SU-DHL-6 (cell line): Measurements from ENCODE around the gene MTCP1.

Experiments used
- H2AFZ ChIP-seq: fragments of 200-600 bp; sonication (generic); 2 replicates; pipeline ENCODE4 v1.6.1; 2014; ENCODE audit warnings: low read depth, mild to moderate bottlenecking, moderate library complexity, mixed read lengths, antibody characterized with exemption, low read length; ENCODE audit not compliant: severe bottlenecking
- H3F3A ChIP-seq: fragments of 200-600 bp; shearing (Covaris generic); 2 replicates; pipeline ENCODE4 v1.6.0; 2016; ENCODE audit warnings: antibody characterized with exemption, mild to moderate bottlenecking; ENCODE audit not compliant: insufficient read depth
- H3K27ac ChIP-seq: fragments of 200-600 bp; sonication (generic); 2 replicates; pipeline ENCODE4 v1.5.1; 2016; ENCODE audit warnings: low read depth, mild to moderate bottlenecking, low read length, moderate library complexity, mixed read lengths
- H3K27me3 ChIP-seq: fragments of 200-600 bp; sonication (generic), shearing (Covaris generic); 2 replicates; pipeline ENCODE4 v1.6.0; 2014; ENCODE audit warnings: mild to moderate bottlenecking, low read length
- H3K36me3 ChIP-seq: fragments of 200-600 bp; sonication (generic); 2 replicates; pipeline ENCODE4 v1.6.1; 2014; ENCODE audit warnings: mild to moderate bottlenecking, low read length, mixed read lengths
- H3K4me2 ChIP-seq: fragments of 300-600, 200-600 bp; shearing (Covaris generic), sonication (generic); 2 replicates; pipeline ENCODE4 v1.6.0; 2014; ENCODE audit warnings: low read length, low read depth, mild to moderate bottlenecking; ENCODE audit not compliant: poor library complexity, severe bottlenecking
- H3K4me3 ChIP-seq: fragments of 200-600 bp; sonication (generic); 2 replicates; pipeline ENCODE4 v1.5.1; 2014; ENCODE audit warnings: antibody characterized with exemption, low read length, mild to moderate bottlenecking, mixed read lengths; ENCODE audit not compliant: insufficient read depth, poor library complexity, severe bottlenecking
- H3K79me2 ChIP-seq: fragments of 200-600 bp; sonication (generic); 2 replicates; pipeline ENCODE4 v1.6.1; 2014; ENCODE audit warnings: mild to moderate bottlenecking, low read length, moderate library complexity; ENCODE audit not compliant: insufficient read depth
- H3K9ac ChIP-seq: fragments of 200-600 bp; sonication (generic); 2 replicates; pipeline ENCODE4 v1.7.0; 2014; ENCODE audit warnings: mild to moderate bottlenecking, low read length
- H3K9me2 ChIP-seq: fragments of 200-600 bp; sonication (generic); replicated peaks from 2 replicates; pipeline ENCODE4 v1.6.1; 2014; ENCODE audit warnings: low read length; ENCODE audit not compliant: insufficient read depth
- H3K9me3 ChIP-seq: fragments of 200-600 bp; sonication (generic); 2 replicates; pipeline ENCODE4 v1.6.1; 2014; ENCODE audit warnings: low read length, mixed read lengths; ENCODE audit not compliant: insufficient read depth
- H4K20me1 ChIP-seq: fragments of 200-600 bp; sonication (generic); 2 replicates; pipeline ENCODE4 v1.6.1; 2014; ENCODE audit warnings: low read depth, mild to moderate bottlenecking, antibody characterized with exemption, low read length, moderate library complexity, mixed read lengths
- EZH2phosphoT487 ChIP-seq: fragments of 200-600 bp; sonication (generic), shearing (Covaris generic); conservative IDR thresholded peaks from 2 replicates; pipeline ENCODE4 v1.6.1; 2018; ENCODE audit warnings: mild to moderate bottlenecking, antibody characterized with exemption, low read length, moderate library complexity, mixed read lengths
- TF ChIP-seq, protein P1 (sequence below): fragments of 200-600 bp; sonication (generic); IDR thresholded peaks from one replicate; pipeline ENCODE4 v1.5.1; 2017; ENCODE audit warnings: antibody characterized with exemption, mild to moderate bottlenecking, low read length, moderate library complexity; ENCODE audit not compliant: insufficient read depth, poor library complexity, severe bottlenecking

Gene MTCP1

DNA sequence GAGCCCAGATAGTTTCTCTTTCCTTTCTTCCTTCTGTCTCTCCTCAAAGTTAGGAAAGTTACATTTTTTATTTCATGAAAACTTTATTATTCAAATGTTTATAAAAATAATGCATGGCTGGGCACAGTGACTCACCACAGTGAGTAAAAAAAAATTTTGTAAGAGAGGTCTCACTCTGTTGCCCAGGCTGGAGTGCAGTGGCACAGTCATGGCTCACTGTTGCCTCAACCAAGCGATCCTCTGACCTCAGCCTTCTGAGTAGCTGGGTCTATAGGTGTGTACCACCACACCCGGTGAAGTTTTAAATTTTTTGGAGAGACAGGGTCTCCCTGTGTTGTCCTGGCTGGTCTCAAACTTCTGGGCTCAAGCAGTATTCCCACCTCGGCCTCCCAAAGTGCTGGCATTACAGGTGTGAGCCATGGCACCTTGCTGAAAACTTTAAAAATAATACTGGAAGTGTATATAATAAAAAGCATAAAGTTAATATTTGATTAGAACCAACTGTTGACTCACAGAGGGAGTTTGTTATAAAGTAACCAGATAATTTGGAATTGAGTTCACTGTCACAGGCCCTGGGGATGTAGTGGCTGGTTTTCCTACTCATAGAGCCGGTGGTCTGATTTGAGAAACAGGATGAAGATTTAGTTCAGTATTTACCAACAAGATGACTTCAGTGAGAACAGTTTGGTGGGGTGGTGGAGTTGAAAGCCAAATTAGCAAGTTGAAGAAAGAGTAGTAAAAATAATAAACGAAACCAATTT lies 18.0 kb downstream of the MTCP1 start:
- H3K4me2 ChIP-seq, result no peak overlapping the region

DNA sequence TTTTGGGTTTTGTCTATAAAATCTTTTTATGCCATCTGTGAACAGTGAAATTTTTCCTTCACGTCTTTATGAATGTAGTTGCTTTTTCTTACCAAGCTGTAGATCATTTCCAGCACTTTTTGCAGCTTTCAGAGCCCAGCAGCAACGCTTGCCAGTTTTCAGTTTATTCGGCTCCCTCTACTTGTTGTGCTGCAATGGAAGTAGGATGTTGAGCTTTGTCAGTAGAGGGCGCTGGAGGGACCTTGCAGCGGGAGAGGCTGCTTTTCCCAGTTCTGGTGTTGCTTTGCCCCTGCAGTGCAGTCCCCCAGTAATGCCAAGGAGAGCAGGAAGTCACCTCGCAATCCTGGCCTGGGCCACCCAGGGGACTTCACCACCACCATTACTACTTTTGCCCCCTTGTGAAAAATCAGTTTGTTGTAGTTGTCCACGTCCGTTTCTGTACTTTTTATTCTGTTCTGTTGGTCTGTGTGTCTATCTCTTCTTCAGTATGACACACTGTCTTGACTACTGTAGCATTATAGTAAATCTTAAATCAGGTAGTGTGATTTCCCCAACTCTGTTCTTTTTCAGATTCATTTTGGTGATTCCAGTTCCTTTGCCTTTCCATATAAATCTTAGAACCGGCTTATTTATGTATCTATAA lies 21.8 kb downstream of the MTCP1 start:
- H3K36me3 ChIP-seq, result no peaks in the 10 kb centered on the region
- no peaks in the 10 kb centered on the region for H3K79me2 ChIP-seq
- H3K27ac ChIP-seq, result no peak overlapping the region
- no peaks in the 10 kb centered on the region for H3K27me3 ChIP-seq
- no peak overlapping the region for H3K9ac ChIP-seq
- H3K9me2 ChIP-seq, result no peaks in the 10 kb centered on the region
- no peak overlapping the region for H3K4me2 ChIP-seq
- H4K20me1 ChIP-seq, result no peaks in the 10 kb centered on the region
- H3K9me3 ChIP-seq, result no peaks in the 10 kb centered on the region
- H2AFZ ChIP-seq, result no peak overlapping the region
- TF ChIP-seq, protein P1, sequence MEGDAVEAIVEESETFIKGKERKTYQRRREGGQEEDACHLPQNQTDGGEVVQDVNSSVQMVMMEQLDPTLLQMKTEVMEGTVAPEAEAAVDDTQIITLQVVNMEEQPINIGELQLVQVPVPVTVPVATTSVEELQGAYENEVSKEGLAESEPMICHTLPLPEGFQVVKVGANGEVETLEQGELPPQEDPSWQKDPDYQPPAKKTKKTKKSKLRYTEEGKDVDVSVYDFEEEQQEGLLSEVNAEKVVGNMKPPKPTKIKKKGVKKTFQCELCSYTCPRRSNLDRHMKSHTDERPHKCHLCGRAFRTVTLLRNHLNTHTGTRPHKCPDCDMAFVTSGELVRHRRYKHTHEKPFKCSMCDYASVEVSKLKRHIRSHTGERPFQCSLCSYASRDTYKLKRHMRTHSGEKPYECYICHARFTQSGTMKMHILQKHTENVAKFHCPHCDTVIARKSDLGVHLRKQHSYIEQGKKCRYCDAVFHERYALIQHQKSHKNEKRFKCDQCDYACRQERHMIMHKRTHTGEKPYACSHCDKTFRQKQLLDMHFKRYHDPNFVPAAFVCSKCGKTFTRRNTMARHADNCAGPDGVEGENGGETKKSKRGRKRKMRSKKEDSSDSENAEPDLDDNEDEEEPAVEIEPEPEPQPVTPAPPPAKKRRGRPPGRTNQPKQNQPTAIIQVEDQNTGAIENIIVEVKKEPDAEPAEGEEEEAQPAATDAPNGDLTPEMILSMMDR, result peak; percentile 38
- TF ChIP-seq EZH2phosphoT487, result no peak
- H3K4me3 ChIP-seq, result no peak overlapping the region
- no peaks in the 10 kb centered on the region for H3F3A ChIP-seq

More for the DNA sequence above, 18.0 kb downstream of the MTCP1 start:
- Histone ChIP-seq H3K36me3 (no peaks in the 10 kb centered on the region), H3K27me3 (no peaks in the 10 kb centered on the region), H3F3A (no peaks in the 10 kb centered on the region), H3K27ac (no peak overlapping the region), H2AFZ (no peak overlapping the region), H3K4me3 (no peak overlapping the region), H4K20me1 (no peaks in the 10 kb centered on the region), H3K9me2 (no peaks in the 10 kb centered on the region), H3K79me2 (no peaks in the 10 kb centered on the region), H3K9ac (no peak overlapping the region), H3K9me3 (no peaks in the 10 kb centered on the region)
- no peak for TF ChIP-seq EZH2phosphoT487
- TF ChIP-seq, protein P1, result no peak

DNA sequence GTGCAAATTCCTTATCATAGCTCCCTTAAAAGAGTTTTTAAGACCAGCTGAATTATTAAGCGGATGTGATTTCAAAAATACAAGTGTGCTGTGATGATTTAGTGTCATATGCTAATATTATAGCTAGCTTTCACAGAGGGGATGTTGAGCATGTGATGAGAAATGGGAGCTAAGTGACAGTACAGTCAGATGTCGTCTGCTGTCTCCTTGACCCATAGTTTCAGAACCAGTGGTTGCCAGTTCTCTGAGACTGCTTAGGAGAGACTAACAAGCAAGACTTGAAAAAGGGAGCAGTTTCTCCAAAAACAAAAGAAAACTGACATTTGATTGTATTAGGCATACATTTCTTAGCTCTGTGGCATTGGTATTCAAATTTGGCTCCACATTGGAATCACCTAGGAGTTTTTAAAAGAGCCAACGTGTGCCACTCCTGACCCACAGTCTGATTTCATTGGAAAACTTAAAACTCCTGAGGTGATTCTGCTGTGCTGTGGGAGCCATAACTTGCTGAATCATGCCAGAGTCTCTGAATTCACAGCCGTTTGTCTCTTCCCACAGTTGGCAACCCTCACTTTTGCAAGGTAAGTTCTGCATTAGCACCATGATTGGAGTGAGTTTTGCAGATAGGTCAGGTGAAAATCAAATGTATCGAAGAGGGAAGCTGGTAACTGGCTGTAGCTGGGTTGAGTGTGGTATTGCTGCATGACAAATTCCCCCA lies 24.0 kb downstream of the MTCP1 start:
- no peaks in the 10 kb centered on the region for H3K9me2 ChIP-seq
- H3K9ac ChIP-seq, result no peak overlapping the region
- no peak overlapping the region for H2AFZ ChIP-seq
- H3K27ac ChIP-seq, result no peak overlapping the region
- no peaks in the 10 kb centered on the region for H3K79me2 ChIP-seq
- TF ChIP-seq, protein P1, result no peak
- TF ChIP-seq EZH2phosphoT487, result no peak
- H3F3A ChIP-seq, result no peaks in the 10 kb centered on the region
- H3K4me3 ChIP-seq, result no peak overlapping the region
- no peaks in the 10 kb centered on the region for H3K27me3 ChIP-seq
- H3K4me2 ChIP-seq, result no peak overlapping the region
- no peaks in the 10 kb centered on the region for H3K9me3 ChIP-seq
- no peaks in the 10 kb centered on the region for H3K36me3 ChIP-seq
- no peaks in the 10 kb centered on the region for H4K20me1 ChIP-seq
